Activated naive CD4-positive, alpha-beta T cell treated with anti-CD3 and anti-CD28 coated beads, Interleukin-2, amount 50 U/mL, for 72 hours (primary cell): ENCODE data around the gene MRPS6. TPM values are rescaled to one million over a fixed set of nuclear protein-coding genes. Genes with fewer than 3 reads are reported as not detected.

Source experiments
- ATAC-seq, 2 donors: fragments of 150-1000 bp; cut with Tn5 transposase; 2 replicates each; pipeline ENCODE4 v1.10.0; 2021; ENCODE audit warnings: mild to moderate bottlenecking in 2 of 2, moderate library complexity in 2 of 2
- DNase-seq, 2 donors: peaks; one replicate each; pipeline ENCODE4 v3.0.0; 2021 to 2022; ENCODE audit warnings: low spot score in 2 of 2
- H3K27ac Mint-ChIP-seq, 2 donors: one replicate each; pipeline ENCODE4 v1.8.0; 2022; ENCODE audit warnings: mild to moderate bottlenecking in 2 of 2, mixed read lengths in 2 of 2
- H3K36me3 Mint-ChIP-seq, 2 donors: one replicate each; pipeline ENCODE4 v1.8.0; 2022; ENCODE audit warnings: mixed read lengths in 2 of 2
- H3K9me3 Mint-ChIP-seq, 2 donors: one replicate each; pipeline ENCODE4 v1.8.0; 2022; ENCODE audit warnings: mixed read lengths in 2 of 2
- total RNA-seq, 2 donors: library from RNA; stranded (reverse); gene quantifications; one replicate each; pipeline ENCODE4 v1.2.3, GENCODE V29; 2022

The MRPS6 gene
- total RNA-seq, 2 donors from 2014 or later: 114 to 146 TPM

DNA sequence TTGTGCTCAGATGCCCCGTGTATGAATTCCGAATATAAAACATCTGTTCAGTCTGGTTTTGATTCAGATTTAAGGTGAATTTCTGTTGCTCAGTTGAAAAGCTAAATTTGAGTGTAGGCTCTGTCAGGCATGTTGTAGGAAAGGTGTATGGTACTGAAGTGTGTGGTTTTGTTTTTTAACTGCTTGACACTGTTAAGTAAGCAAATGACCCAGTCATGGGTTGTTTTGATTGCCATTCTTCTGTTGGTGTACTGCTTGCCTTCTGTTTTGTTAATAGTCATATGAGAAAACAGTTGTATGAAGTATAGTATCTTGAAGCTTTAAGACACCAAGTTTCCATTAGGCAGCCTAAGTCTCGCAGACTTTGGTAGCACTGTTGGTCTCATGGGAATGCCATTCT lies 10.0 kb downstream of the MRPS6 start:
- H3K9me3 Mint-ChIP-seq: peaks cover 0 to 5% of the 10 kb centered on the region in 2 donors
- peaks cover 34 to 55% of the 10 kb centered on the region in 2 donors for H3K36me3 Mint-ChIP-seq
- no peak for DNase-seq
- H3K27ac Mint-ChIP-seq: peak overlapping the region in 1 of 2 donors; percentile 74
- ATAC-seq: peak in 1 of 2 donors; percentile 62

DNA sequence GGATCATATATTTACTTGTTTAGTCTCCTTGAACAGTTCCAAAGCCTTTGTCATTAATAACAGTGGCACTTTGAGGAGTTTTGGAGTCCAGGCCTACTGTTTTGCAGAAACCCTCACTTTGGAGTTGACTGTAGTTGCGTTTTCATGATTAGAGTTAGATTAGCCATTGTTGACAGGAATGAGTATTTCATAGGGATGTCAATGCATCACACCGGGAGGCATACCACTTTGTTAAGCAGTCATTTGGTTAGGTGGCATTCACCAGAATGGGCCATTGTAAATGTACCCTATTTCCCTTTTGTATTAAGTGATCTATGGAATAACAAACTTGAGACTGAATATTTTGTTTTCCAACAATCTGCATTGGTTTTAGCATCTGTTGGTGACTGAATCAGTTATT lies 11.8 kb downstream of the MRPS6 start:
- ATAC-seq (peak in 1 of 2 donors; percentile 49), DNase-seq (no peak)
- Mint-ChIP-seq H3K9me3 (peaks cover 0 to 5% of the 10 kb centered on the region in 2 donors), H3K27ac (no peak overlapping the region), H3K36me3 (peaks cover 27 to 58% of the 10 kb centered on the region in 2 donors)

DNA sequence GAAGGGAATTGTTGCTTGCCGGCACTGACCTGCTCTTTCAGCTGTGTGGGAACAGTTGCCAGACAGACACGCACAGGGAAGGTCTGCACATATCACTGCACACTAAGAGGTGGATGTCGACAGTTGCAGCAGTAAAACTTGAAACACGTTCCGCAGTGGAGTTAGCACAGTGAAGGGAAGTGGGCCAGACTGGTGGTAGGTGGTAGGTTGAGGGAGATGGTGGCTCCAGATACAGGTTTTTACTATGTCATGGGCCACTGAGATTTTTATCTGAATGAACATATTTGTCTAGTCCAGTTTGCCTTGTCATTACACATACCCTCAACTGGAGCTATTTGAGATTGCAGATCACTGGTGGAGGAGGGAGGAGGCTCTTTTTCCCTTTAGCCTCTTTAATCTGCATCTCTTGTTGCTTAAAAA lies 13.5 kb downstream of the MRPS6 start:
- ATAC-seq (peak in 1 of 2 donors; percentile 60), DNase-seq (no peak)
- H3K9me3 Mint-ChIP-seq: no peaks in the 10 kb centered on the region
- H3K27ac Mint-ChIP-seq: no peak overlapping the region
- peaks cover 15 to 40% of the 10 kb centered on the region in 2 donors for H3K36me3 Mint-ChIP-seq

DNA sequence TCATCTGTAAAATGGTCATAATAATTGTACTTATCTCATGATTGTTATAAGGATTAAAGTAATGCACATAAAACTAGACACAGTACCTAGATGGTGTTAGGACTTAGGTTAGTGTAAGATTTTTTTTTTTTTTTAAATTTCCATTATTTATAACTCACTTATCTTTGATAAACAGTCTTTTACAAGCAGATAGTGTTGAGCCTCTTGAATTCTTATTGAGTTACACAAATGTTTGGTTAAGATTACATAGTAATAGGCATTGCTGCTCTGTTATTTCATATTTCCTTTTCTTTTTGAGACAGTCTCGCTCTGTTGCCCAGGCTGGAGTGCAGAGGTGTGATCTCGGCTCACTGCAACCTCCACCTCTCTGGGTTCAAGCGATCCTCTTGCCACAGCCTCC lies 15.4 kb downstream of the MRPS6 start:
- H3K27ac Mint-ChIP-seq: no peak overlapping the region
- no peaks in the 10 kb centered on the region for H3K9me3 Mint-ChIP-seq
- ATAC-seq (no peak), DNase-seq (no peak)
- peaks cover 0 to 29% of the 10 kb centered on the region in 2 donors for H3K36me3 Mint-ChIP-seq

DNA sequence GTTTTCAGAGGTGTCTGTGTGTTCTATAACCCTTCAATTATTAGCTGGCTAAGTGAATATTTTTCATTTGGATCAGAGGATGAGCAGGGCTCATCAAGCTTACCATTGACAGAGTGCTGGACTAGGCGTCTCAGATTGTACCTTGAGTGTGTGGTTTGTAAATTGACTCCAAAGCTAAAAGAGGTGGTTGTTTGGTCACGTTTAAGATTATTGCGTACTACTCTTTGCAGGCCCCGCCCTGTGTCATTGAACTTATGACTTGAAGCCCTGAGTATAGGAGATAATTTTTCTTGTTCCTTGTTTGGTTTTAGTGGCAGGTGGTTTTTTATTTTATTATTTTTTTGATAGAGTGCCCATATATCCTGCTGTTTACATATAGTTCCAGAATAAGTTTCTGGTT lies 17.7 kb downstream of the MRPS6 start:
- H3K9me3 Mint-ChIP-seq: no peaks in the 10 kb centered on the region
- DNase-seq (no peak), ATAC-seq (no peak)
- no peak overlapping the region for H3K27ac Mint-ChIP-seq
- peaks cover 18 to 39% of the 10 kb centered on the region in 2 donors for H3K36me3 Mint-ChIP-seq

DNA sequence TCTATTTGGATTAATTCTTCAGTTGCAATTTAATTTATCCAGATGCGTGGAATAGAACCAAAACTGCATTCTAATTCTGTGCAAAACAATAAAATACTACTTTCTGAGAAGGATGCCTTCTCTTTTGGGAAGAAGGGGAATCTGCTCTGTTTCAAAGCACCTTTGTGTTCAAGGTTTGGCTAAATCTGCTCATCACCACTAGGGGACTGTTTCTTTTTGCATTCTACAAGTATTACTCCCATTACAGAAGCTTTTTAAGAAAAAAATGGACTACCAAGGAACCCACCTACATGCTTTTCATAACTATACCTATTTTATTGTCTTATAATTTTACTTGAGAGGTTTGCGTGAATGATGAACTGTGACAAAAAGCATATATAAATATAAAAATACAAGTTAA lies 18.2 kb downstream of the MRPS6 start:
- ATAC-seq: no peak
- Mint-ChIP-seq H3K9me3 (no peaks in the 10 kb centered on the region), H3K36me3 (peaks cover 24 to 45% of the 10 kb centered on the region in 2 donors), H3K27ac (peak overlapping the region in 1 of 2 donors; percentile 7)
- DNase-seq: no peak

DNA sequence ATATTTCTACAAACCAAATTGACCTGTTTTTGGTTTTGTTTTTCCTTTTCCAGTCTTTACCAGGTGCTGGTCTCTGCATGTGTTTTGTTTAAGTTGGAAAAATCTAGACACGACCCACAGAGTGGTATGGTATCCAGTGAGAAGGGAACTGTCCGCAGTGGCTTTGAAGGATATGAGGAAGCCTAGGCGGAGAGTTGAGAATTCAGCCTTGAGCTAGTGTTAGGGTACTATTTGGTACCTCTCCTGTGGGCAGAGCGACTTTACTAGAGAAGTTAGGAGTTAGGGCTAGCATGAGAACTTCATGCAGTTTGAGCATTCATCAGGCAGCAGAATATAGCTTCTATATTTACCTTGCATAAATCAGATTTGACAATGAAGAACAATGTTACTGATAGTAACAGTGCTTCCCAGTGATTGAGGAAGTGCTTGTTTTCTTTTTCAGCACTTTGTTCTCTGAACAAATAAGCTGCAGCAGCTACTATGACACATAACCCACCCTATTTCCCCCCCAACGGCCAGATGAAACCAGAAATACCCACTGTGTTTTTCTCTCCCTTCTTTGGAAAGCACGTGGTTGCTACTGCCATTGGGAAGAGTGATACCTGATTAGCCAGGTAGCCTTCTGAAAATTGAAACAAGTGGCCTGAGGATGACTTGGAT lies 19.0 kb downstream of the MRPS6 start:
- Mint-ChIP-seq H3K36me3 (peaks cover 30 to 53% of the 10 kb centered on the region in 2 donors), H3K9me3 (no peaks in the 10 kb centered on the region), H3K27ac (no peak overlapping the region)
- DNase-seq (no peak), ATAC-seq (no peak)

DNA sequence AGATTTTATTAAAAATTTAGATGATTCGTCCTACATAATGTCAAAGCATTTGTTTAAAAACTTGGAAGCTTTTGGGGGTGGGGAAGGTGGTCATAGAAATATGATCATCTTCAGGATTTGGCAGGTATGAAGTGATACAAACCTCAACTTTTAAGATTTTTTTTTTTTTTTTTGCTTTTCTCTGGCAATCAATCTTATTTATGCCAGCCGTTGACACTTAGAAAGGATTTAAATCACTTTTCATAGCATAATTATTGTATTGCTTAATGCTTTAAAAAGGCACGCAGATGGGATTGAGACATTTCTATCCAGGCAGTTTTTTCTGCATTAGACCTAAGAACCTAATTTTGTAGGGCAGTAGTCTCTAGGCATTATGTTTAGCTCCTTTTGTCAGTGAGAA lies 19.7 kb downstream of the MRPS6 start:
- H3K9me3 Mint-ChIP-seq: no peaks in the 10 kb centered on the region
- peaks cover 30 to 57% of the 10 kb centered on the region in 2 donors for H3K36me3 Mint-ChIP-seq
- no peak overlapping the region for H3K27ac Mint-ChIP-seq
- DNase-seq (no peak), ATAC-seq (no peak)

DNA sequence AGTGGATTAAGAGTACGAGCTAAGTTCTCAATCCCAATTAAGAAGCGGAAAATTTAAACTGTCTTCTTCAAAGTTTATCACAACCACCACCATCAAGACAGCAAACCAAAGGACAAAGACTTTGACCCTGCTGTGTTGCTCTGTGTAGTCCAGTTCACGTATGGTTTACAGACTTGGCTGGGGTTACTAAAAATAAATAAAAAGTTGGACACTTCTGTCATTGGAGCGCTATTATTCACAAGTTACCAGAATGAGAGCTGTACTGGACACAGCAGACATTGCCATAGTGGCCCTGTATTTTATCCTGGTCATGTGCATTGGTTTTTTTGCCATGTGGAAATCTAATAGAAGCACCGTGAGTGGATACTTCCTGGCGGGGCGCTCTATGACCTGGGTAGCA lies 21.6 kb downstream of the MRPS6 start:
- no peak for ATAC-seq
- Mint-ChIP-seq H3K27ac (no peak overlapping the region), H3K36me3 (peaks cover 36 to 67% of the 10 kb centered on the region in 2 donors), H3K9me3 (no peaks in the 10 kb centered on the region)
- DNase-seq: no peak

DNA sequence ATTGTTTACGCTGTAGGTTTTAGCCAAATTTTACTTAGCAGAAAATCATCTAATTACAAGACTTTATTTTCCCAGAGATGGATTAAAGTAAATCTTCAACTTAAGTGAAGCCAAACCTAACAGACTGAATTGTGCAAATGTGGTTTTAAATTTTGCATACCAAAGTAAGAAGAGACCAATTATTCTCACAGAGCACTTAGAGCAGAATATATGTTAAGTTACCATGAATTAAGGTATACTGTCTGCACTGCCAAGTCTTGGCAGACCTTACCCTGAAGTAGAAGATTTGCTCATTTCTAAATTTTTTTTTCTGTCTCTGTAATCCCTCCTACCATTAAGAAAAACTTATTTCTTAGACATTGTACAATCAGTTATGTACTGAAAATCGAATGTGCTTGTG lies 24.1 kb downstream of the MRPS6 start:
- H3K36me3 Mint-ChIP-seq: peaks cover 36 to 90% of the 10 kb centered on the region in 2 donors
- no peak for DNase-seq
- ATAC-seq: no peak
- H3K27ac Mint-ChIP-seq: peak overlapping the region in 1 of 2 donors; percentile 75
- H3K9me3 Mint-ChIP-seq: no peaks in the 10 kb centered on the region

DNA sequence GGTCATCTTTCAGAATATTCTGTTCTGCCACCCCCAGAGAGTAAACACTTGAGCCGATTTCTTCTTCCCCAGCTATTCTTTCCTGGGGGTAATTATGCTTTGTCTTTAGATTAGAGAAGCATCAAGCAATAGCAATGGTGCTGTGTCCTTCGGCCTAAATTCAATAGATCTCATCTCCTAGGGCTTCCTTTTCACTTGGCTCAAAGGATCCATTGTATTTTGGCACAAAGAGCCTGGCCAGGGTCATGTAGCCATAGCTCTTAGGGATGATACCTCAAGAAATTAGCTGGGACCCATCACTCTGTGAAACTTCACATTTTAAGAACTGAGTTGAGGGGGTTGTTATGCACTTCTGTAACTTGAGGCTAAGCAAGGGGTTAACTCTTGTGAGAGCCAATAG lies 27.0 kb downstream of the MRPS6 start:
- peaks cover 25 to 89% of the 10 kb centered on the region in 2 donors for H3K36me3 Mint-ChIP-seq
- DNase-seq (no peak), ATAC-seq (peak in 1 of 2 donors; percentile 28)
- H3K9me3 Mint-ChIP-seq: no peaks in the 10 kb centered on the region
- peak overlapping the region in 1 of 2 donors; percentile 3 for H3K27ac Mint-ChIP-seq

DNA sequence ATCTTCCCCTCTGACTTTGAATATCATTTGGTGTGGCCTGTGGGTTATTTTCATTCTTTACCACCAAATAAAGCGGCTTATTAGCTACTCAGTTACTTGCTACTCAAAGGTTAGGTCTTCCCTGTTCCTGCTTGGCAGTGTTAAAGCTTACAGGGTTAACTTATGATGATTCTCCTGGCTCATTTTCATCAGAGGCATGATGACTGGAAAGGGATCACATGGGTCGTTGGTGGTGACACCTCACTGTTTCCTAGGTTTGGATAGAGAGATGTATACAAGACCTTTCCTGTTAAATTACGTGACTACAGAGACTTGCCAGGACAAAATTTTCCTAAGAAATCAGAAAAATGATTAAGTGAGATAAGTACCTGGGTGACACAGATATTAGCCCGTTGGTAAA lies 27.4 kb downstream of the MRPS6 start:
- DNase-seq (no peak), ATAC-seq (peak in 1 of 2 donors; percentile 64)
- Mint-ChIP-seq H3K36me3 (peaks cover 20 to 85% of the 10 kb centered on the region in 2 donors), H3K9me3 (no peaks in the 10 kb centered on the region), H3K27ac (peak overlapping the region in 1 of 2 donors; percentile 3)

DNA sequence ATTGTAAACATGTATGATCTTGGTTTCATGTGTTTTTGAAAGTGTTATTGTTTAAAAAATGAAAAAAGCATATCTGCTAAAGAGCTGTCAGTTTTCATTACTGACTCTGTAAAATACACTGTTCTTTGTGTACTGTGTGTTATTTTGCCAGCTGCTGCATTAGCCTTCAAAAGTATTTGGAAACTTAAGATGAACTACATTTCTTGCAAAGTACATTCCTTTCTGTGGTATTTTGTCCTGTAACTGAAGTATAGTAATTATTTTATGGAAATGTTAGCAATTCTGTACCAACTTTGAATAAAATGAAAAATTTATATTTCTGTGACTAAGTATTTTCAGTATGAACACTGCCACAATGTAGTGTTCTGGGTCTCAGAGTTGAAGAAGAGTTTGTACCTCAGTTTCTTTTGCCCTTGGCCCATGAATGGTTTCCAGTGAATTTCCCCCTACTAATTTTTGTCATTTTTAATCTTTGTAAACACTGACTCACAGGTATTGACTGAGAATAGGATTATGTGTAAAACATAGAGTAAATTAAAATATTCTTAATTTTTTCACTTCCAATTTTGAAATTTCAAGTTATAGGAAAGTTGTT lies 32.7 kb downstream of the MRPS6 start:
- Mint-ChIP-seq H3K27ac (peak overlapping the region in 1 of 2 donors; percentile 9), H3K36me3 (peaks cover 9 to 69% of the 10 kb centered on the region in 2 donors), H3K9me3 (peaks cover 0 to 6% of the 10 kb centered on the region in 2 donors)
- ATAC-seq (peak; percentile 36 to 87), DNase-seq (no peak)

DNA sequence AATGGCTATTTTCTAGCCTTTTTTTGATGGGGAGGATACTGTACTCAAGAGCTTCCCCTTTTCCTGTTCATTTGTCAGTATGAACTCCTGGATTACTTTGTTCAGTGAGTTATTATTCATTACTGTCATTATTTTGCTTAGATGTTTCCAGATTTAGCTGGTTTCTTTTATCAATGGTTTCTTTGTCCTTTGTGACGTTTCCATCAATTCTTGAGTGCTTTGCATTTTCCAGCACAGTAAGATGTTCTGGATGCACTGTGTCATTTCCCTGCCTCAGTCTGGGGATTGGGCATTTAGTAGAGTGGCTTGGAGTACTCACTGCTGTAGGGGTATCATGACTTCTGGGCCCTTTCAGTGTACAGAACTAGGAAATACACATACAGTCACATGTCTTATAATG lies 34.2 kb downstream of the MRPS6 start:
- Mint-ChIP-seq H3K27ac (no peak overlapping the region), H3K36me3 (peaks cover 12 to 71% of the 10 kb centered on the region in 2 donors), H3K9me3 (peaks cover 3 to 6% of the 10 kb centered on the region in 2 donors)
- no peak for ATAC-seq
- no peak for DNase-seq

DNA sequence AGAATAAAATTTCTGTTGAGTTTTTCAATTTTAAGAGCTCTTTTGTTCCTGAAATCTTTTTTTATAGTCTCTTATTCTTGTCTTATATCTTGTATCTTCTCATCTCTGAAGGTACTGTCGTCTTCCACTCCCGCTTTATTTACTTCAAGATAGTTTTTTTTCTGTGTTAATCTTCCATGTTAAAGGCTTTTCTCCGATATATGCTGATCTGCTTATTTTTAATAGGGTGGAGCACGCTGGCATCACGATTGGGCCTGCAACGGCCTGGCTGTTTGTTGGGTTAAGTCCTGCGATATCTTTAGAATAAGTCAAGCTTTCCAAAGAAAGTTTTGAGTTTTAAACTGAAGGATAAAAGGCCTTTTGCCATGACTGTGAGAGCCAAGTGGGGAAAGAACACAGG lies 35.7 kb downstream of the MRPS6 start:
- Mint-ChIP-seq H3K36me3 (peaks cover 15 to 66% of the 10 kb centered on the region in 2 donors), H3K9me3 (peaks cover 3 to 6% of the 10 kb centered on the region in 2 donors), H3K27ac (peak overlapping the region in 1 of 2 donors; percentile 56)
- DNase-seq (no peak), ATAC-seq (no peak)

DNA sequence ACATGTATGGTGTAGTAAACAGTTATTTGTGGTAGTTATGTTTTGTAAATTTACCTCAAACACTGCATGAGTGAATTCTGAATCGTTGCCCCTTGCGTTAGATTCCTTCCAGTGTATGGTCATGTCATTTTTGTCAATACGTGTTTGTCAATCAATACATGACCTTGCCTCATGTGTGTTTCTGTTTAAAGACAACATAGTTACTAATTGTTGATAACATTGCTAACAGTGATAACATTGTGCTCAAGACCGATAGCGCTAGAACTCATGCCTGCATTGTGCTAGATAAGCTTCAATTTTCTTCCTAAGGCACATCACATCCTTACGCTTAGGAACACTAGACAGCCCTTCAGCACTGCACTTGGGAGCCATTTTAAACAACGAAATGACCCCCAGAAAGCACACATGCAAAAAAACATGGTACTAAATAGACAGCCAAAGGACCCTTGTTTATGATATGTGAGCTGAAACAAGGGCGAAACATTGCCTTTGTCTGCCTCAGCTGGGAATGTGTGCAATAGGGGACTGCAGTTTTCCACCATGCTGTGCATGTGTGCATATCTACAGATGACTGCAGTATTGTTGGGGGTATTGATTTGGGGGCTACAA lies 37.3 kb downstream of the MRPS6 start:
- Mint-ChIP-seq H3K9me3 (peaks cover 3 to 6% of the 10 kb centered on the region in 2 donors), H3K36me3 (peaks cover 22 to 67% of the 10 kb centered on the region in 2 donors), H3K27ac (no peak overlapping the region)
- DNase-seq: no peak
- ATAC-seq: no peak

DNA sequence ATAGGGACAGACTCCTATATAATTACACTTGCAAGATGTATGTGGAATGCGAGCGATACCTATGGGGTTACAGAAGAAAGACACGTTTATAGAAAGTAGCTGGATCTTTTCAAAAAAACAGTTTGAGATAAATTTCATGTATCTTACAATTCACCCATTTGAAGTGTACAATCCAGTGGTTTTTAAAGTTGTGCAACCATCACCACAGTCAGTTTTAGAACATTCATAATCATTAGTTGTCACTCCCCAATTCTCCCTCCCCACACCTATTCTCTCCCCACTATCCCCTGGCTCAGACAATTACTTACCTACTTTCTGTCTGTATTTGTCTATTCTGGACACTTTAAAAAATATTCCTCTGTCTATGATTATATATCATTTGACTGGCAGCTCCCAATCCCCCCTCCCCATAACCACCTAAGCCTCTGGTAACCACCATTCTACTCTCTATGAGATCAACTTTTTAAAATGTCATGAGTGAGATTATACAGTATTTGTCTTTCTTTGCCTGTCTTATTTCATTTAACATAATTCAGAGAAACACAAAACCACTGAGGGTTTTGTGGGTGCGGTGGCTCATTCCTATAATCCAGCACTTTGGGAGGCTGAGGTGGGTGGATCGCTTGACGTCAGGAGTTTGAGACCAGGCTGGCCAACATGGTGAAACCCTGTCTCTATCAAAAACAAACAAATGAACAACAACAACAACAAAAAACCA lies 39.1 kb downstream of the MRPS6 start:
- Mint-ChIP-seq H3K36me3 (peaks cover 18 to 69% of the 10 kb centered on the region in 2 donors), H3K27ac (peak overlapping the region; percentile 56 to 67), H3K9me3 (peaks cover 3 to 10% of the 10 kb centered on the region in 2 donors)
- DNase-seq (no peak), ATAC-seq (peak in 1 of 2 donors; percentile 61)
